GM12892 (cell line): ENCODE results near the gene EFNB3.

Experiments
- POLR2A ChIP-seq: IDR thresholded peaks from 2 replicates; pipeline ENCODE4 v1.6.1; 2011; ENCODE audit warnings: low read depth, low read length, control low read depth
- POLR2AphosphoS5 ChIP-seq: IDR thresholded peaks from 2 replicates; pipeline ENCODE4 v1.6.1; 2011; ENCODE audit warnings: low read depth, low read length, control low read depth

GRCh38 chr17:7711051-7711755, 6.2 kb downstream of the EFNB3 start:
- TF ChIP-seq POLR2A (no peak), POLR2AphosphoS5 (no peak)
